ENCODE data around the gene CHIC2.

DNA sequence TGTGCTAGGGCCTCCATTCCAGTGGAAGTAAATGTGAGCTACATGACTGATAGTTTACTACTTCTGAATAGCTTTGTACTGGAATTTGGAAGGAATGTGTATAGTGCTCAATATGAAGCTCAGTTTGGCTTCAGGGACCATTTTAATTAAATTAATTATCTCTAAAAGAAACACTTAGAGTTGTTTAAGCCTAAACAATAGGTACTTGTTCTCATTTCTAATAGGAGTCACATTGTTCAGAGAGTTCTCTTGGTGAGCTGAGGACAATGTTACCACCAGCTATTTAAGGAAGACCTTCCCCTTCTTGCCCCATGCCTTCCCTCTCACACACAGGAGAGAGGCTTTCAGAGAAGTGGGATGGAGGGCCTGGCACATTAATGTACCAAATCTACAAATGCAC lies 78.3 kb downstream of the CHIC2 start:
- TF ChIP-seq, protein P1, sequence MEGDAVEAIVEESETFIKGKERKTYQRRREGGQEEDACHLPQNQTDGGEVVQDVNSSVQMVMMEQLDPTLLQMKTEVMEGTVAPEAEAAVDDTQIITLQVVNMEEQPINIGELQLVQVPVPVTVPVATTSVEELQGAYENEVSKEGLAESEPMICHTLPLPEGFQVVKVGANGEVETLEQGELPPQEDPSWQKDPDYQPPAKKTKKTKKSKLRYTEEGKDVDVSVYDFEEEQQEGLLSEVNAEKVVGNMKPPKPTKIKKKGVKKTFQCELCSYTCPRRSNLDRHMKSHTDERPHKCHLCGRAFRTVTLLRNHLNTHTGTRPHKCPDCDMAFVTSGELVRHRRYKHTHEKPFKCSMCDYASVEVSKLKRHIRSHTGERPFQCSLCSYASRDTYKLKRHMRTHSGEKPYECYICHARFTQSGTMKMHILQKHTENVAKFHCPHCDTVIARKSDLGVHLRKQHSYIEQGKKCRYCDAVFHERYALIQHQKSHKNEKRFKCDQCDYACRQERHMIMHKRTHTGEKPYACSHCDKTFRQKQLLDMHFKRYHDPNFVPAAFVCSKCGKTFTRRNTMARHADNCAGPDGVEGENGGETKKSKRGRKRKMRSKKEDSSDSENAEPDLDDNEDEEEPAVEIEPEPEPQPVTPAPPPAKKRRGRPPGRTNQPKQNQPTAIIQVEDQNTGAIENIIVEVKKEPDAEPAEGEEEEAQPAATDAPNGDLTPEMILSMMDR (IDR thresholded peaks at IDR 0.05), result no peak
- TF ChIP-seq ZFX (IDR thresholded peaks at IDR 0.05; ENCODE audit: borderline replicate concordance), result no peak

All from 22Rv1 (cell line).